Fibroblast of peridontal ligament (primary cell): Measurements from ENCODE around the gene CMTR1.

Experiments
- DNase-seq: peaks from one replicate; pipeline ENCODE4 v3.0.0-alpha.2; 2010; ENCODE audit errors: extremely low read depth

CMTR1 gene

DNA sequence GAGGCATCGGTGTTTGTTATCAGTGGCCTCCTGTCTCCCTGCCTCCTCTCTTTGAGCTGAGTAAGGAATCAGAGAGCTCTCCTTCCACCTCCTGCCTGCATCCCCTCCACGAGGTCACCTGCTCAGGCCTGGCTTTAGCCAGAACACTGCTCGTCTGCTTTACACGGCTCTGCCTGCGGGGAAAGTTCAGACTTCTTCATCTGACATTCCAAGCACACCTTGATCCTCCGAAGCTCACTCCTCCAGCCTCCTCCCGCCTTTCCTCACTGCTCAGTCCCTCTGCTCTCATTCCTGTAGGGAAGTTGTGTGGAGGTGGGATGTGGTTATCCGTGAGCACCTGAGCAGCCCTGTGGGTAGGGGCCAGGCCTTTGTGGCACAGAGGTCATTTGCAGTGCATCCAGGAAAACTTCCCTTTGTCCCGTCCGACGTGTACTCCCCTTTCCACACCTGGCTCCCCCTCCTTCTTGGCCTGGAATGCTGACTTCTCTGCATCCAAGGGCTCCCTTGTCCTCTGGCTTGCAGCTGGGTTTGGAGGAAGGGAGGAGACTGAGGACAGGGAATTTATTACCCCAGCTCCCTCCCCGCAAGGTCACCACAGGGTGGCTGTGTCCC lies 79.5 kb downstream of the CMTR1 start:
- DNase-seq: no peak

DNA sequence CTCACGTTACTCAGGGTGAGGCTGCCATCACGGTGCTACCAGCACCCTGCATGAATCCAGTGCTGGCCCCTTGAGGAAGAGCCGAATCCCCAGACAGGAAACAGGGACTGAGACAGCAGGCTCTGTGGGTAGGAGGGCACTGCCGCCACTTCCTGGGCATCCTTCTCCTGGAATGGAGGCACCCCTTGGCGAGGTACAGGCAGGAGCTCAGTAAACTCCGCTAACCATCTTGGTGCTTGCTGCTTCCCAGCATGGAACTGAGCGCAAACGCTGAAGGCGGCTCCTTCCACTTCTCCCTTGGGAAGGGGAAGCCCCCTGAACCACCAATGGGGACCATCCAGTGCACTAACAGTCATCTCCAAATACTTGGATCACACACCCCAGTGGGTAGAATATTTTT lies 80.1 kb downstream of the CMTR1 start:
- no peak for DNase-seq

DNA sequence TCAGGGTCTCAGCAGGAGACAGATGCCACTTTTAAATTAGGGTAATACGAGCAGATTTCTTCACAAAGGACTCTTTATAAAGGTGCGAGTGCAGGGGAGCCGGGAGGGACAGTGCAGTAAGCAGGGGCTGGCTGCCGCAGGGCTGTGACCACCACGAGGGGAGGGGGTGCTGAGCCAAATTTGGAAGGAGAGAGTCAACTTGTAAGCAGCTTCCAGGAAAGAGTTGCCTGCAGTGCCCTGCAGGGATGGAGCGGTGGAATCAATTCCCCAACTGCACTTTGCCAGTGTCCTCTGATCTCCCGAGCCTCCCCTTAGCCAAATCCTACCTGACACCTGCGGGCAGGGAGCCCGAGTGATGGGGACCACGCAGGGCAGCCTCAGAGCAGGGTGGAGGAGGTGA lies 80.6 kb downstream of the CMTR1 start:
- no peak for DNase-seq

DNA sequence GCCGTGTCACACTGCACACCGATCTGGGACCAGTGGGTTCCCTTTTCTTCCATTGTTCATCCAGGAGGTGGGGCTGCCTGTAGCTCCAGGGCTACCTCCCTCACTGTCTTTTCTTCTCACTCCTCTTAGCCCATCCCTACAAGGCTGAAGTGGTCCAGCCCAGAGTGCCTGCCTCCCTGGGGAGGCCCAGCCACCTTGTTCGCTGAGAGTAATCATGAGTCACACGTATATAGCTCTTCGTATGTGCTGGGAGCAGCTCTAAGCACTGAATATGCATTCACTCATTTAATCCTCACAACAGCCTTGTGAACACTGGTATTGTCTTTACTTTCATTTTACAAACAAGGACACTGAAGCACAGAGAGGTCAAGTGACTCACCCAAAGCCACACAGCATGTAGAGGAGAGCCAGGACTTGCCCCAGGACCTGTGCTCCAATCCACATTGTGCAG lies 81.3 kb downstream of the CMTR1 start:
- DNase-seq: peak; percentile 27

DNA sequence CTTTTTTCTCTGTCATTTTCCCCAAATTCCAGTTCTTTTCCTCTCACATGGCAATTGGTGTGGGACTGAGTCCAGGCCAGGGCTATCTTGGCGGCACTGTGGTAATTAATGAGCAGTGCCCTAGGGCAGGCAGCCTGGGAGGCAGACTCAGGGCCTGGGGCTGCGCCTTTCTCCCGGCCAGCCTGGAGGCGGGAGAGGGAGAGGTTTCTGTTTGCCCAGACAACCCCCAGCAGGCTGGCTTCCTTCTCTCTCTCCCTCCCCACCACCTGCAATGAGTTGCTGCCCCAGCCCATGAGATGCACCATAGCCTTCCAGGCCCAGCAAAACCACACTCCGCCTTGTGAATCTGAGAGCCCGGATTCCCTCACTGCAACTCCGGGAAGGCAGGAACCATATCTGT lies 81.8 kb downstream of the CMTR1 start:
- no peak for DNase-seq

DNA sequence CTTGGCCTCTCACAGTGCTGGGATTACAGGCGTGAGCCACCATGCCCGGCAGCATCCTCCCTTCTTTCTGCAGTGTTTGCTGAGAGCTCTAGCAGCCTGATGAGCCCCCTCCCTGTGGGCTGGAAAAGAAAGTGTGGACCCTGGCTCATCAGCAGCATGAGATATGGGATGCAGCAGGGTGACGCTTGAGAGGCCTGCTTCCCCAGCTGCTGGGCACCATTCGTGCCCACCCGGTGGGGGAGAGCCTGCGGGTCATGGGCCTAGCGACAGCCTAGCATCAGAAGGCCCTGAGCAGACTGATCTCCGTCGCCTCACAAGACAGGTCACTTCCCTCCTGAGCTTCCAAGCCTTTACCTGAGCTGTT lies 82.7 kb downstream of the CMTR1 start:
- no peak for DNase-seq

DNA sequence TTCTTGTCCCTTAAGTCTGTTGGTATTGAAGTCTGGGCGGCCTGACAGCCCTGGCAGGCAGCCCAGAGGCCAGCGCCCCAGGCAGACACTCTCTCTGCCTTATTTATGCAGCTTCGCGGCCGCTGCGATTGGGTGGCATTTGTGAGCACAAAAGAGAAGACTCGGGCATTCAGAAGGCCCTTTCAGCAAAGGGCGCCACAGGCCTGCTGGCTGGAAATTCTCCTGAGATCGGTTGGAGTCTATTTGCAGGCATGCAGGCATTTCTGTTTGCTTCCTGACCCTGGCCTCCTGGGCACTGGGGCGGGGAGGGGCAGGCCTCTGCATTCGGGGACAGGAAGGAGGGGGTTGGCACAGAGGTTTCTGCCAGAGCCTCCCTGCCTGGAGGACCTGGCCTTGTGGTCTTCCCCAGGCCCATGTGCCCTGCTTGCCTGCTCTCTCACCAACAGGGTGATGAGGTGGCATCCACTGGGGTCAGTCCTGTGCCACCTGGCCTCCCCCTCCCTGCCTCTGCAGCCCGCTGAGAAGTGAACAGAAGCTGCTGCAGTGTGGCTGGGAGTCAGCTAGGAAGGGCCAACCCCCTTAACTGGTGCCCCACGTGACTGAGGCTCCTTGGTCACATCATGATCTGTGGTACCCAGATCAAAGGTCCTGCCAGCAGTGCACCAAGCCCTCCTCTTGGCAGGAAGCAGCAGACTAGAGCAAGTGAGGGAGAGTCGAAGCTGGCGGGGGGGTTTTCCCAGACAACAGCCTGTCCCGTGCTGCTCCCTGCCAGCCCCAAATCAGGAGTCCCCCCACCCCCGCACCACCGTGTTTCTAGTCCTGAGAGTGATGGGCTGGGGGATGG lies 83.3 kb downstream of the CMTR1 start:
- DNase-seq: no peak

DNA sequence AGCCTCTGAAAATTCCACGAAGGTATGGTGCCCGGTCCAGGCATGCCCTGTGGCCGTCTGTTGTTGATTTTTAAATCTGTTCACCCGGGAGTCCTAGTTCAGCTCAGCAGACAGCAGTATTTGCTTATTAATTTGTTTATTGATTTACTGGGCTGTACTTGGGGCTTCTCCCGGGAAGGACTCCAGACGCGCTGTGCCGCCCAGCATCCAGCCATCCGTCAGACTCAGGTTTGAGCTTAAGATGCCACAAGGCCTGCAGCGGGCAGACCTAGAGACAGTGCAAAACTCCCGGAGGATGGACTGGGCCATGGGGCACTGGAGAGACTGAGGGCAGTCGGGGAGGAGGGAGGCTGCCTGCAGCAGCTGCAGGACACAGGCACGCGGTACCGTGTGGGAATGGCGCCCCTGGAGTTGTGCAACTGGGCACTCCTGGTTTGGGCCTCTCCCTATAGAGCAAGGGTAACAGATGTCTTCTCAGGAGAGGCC lies 83.9 kb downstream of the CMTR1 start:
- no peak for DNase-seq

DNA sequence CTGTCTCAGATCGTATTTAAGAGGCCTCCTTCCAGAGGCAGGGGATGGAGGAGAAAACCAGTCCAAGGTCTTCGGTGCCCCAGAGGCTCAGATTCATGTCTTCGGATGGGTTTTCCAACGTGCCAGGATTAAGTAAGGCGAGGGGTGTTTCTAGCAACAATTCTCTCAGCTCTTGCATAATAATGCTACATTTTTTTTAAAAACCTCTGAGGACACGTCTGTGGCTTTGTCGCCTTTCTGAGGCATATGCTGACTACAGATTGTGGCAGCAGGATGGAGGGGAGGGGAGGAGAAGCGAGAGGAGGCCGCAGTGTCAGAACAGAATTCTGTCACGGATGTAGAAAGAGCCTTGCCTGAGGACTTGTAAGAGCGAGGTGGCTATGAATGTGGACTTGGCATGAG lies 84.4 kb downstream of the CMTR1 start:
- peak; percentile 5 for DNase-seq

DNA sequence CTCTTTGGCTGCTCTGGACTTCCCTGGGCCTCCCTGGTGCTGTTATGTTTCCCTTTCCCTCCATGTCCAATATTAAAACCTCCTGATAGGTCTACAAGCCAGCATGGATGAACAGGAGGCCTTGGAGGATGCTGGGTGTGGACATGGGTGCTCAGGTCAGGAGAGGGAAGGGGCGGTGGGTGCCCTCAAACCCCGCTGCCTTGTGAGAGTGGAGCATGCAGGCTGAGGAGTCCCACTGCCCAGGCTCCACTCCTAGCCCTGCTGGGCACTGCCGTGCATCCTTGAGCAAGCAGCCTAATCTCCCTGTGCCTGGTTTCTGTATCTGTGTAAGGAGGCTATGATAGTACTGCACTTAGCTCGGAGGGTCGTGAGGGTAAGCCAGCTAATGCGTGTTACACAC lies 85.1 kb downstream of the CMTR1 start:
- DNase-seq: no peak

DNA sequence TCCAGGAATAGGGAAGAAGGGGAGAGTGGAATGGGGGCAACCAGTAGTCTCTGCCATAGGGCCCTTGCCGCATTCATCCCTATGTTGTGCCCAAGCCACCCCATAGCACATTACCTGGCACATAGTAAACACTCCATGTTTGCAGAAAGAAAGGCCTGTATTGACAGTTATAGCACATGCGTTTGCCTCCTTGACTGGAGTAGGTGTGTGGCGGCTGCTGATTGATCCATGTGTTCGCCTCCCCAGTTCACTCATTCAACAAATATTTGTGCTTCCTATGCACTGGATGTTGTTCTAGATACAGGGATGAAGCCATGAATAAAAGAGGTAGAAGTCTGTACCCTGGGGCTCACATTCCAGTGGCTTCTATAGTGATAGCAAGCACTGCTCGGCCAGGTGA lies 86.4 kb downstream of the CMTR1 start:
- DNase-seq: no peak

DNA sequence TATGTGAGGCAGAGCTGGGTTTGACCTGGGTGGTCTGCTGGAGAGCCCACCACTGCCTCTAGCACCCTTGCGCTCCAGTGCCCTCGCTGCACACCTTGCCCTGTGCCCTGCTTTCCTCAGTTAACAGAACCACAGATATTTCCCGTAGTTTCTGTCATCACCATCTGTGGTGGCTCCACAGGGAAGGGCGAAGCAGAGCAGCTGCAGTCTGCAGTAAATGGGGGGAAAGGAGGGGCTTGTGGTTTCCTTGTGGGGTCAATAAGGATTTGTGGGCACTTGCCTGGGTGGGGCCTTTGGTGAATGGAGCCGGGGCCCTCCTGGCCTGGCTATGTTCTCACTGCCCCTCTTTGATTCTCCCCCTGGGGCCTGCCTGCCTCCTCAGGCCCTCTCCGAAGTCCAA lies 87.9 kb downstream of the CMTR1 start:
- no peak for DNase-seq

DNA sequence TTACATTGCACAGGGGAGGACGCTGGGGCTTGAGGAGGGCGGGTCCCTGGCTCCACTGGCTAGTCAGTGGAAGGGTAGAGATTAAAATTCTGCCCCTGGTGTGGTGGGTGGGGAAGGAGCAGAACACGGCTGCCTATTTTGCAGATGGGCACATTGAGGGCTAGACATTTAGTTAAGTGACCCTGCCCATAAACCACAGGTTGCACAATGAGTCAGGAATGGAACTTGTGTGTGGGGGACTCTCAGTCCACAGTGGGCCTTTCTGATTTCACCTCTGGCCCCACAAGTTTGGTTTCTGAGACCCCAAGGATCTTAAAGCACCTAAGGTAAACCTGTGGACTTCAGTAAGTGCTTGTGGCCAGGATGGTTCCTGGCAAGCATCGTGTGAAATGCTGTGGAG lies 88.7 kb downstream of the CMTR1 start:
- no peak for DNase-seq

DNA sequence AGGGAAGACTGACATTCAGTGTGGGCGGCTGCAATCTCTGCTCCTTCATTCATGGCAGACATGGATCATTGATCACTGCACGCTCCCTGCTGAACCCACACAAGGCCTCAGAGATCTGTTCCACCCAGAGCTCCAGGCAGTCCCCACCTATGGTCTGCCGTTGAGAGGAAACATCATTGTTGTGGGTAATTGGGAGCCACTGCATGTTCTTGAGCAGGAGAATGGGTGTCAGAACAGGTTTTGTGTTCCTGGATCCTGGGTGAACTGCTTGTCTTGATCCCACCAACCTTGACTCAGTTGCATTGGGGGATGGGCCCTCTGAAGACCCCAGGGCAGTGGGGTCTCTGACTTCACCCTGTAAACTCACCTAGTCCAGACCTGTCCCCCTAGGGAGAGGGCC lies 89.8 kb downstream of the CMTR1 start:
- no peak for DNase-seq

DNA sequence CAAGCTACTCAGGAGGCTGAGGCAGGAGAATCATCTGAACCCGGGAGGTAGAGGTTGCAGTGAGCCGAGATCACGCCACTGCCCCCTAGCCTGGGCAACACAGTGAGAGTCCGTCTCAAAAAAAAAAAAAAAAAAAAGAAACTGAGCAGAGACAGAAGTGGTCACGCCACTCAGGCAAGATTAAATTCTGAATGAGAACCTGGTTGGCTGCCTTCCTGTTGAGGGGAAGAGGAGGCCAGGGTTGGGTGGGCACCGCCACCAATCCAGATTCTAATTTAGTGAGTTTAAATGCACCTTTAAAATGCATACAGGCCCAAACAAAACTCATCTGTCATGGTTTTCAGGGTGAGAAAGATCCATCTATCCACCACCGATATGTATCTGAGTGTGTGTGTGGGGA lies 90.4 kb downstream of the CMTR1 start:
- no peak for DNase-seq

DNA sequence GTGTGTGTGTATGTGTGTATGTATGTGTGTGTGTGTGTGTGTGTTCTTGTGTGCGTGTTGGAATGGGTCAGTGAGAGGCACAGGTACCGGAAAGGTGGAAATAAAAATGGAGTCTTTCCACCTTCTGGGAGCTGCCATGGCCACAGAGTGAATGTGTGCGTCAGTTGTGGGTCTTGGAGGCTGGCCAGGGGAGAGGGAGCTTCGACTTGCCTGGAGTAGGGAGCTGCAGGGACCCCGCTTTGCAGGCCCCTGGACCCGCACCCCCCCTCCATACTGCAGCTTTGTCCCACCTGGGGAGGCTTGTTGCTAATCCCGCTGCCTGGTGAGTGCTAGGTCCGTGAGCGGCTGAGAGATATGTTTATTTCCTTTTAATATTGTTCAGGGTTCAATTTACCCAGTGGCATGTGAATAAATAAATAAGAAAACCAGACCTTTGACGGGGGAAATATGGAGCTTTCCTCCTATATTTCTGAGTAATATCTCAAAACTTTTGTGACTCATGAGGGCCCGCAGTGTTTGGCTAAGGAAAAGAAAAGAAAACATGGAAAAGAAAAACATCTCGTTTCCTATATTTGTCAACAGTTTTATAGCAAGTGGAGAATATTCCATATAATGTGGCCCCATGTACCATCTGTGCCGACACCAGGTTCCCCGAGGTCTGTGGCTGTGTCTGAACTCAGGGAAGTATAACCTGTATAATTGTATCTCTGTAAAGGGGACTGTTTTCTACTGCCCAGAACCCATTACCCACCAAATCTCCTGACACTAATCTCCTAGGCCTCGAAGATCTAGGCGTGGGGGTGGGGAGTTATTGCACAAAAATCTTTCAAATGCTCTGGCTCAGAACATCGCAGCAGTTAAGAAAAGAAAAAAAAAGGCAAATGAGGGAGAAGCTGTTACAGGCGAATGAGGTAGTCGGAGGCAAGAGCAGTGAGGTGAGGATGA lies 91.3 kb downstream of the CMTR1 start:
- DNase-seq: peak; percentile 45

DNA sequence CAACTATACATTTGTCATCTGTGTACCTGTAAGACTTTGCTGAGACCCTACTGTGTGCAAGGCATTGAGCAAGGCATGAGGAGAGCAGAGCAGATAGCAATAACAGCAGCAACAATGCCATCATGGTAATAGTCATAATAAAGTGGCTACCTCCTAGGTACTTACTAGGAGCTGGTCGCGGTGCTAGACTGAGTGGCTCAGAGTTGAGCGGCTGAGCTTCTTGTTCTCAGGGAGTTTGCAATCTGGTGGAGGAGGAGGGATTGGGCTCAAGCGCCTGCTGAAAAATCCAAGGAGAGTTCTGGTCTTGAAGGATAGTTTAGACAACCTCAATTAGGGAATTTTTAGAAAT lies 91.9 kb downstream of the CMTR1 start:
- DNase-seq: no peak

DNA sequence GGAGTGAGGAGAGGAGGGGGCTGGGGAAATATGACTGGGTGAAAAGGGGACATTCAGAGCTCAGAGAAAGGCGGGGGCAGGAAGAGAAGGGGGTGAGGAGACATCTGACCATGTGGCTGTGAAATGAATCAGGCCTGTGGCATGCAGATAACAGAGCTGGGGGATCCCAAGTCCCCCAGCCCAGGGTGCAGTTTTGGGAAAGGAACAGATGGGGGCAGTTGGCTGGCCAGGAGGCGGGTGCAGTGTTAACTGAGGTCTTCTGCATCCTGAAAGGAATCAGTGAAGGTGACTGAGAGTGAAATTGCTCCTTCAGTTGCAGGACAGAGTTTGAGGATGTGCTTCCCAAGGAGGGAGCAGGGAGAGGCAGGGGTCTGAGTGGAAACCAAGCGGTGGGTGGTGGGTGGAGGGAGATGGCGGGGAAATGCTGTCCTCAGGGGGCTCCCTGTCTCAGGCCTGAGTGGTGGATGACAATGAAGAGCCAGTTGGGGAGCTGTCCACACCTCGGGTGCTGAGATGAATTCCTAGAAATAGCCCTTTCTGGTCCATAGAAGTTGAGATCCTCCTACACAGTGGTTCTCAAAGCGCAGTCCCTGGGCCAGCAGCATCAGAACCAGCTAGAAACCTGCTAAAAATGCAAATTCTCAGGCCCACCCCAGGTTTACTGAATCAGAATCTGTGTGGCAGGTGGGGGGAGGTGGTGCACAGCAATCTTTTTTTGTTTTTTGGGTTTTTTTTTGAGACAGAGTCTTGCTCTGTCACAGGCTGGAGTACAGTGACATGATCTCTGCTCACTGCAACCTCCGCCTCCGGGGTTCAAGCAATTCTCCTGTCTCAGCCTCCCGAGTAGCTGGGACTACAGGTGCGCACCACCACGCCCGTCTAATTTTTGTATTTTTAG lies 92.7 kb downstream of the CMTR1 start:
- peak; percentile 37 for DNase-seq

DNA sequence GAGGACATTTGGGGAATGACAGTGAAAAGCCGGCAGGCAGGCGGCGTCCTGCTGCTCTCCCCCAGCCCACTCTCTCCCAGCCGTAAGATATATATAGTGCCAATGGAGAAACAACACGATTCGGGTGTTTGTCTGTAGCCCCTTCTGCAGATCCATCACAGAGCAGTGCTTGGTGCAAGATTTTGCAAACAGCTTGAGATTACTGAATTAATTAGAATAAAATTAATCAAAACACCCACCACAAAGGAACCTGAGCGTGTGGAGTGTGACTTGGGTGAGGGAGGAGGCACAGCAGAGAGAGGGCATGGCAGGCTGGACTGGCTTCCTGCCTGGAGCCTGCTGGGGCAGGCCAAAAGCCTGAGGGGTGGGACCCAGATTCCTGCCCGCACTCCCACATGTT lies 95.5 kb downstream of the CMTR1 start:
- no peak for DNase-seq

DNA sequence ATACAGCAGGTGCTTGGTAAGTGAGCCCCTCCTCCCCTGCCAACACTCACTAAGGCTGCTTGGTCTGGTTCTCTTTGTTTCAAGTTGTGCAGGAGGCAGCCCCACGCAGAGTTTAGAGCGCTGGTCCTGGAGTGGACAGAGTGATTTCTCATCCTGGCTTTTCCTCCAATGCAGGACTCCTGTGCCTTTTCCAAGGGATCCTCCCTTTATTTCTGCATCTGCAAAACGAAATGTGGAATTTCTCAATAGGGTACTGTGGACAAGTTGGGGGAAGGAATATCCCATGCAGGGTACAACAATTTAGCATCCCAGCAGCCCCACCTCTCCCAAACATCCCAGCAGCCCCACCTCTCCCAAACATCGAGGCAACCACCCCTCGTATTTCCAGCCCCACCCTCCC lies 97.3 kb downstream of the CMTR1 start:
- no peak for DNase-seq

DNA sequence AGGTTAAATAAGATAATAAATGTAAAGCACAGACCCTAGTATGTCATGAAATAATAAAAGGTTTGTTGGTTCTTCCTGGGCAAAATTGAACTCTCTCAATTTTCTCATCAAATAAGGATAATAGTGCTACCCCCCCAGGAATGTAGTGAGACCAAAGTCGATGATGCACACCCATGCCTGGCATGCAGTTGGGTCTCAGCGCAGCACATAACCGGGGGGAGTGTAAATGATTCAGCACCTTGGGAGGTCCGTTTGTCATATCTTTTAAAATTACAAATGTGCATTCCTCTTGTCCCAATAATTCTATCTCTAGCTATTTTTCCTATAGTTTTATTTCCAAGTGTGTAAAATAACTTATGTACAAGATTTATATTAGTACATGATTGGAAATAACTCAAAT lies 98.0 kb downstream of the CMTR1 start:
- DNase-seq: no peak
